HepG2 (cell line): ENCODE measurements around the gene RHBDL1. TPM values are rescaled to one million over a fixed set of nuclear protein-coding genes. Genes with fewer than 3 reads are reported as not detected.

Source experiments
- CBX5 ChIP-seq: sonication (generic); formaldehyde crosslinking; IDR thresholded peaks from 2 replicates; pipeline ENCODE4 v1.4.0; 2020; ENCODE audit warnings: missing genetic modification reagents, borderline replicate concordance
- CHD4 ChIP-seq: fragments of 200-600 bp; sonication (generic); IDR thresholded peaks from 2 replicates; pipeline ENCODE4 v1.7.0; 2017; ENCODE audit warnings: mild to moderate bottlenecking, low read length, borderline replicate concordance
- DR1 ChIP-seq: sonication (generic); formaldehyde crosslinking; IDR thresholded peaks from 2 replicates; pipeline ENCODE4 v1.8.0; 2021; ENCODE audit warnings: mild to moderate bottlenecking, missing genetic modification reagents, inconsistent platforms
- EHMT2 ChIP-seq: fragments of 200-600 bp; sonication (generic); IDR thresholded peaks from 2 replicates; pipeline ENCODE4 v1.7.0; 2017; ENCODE audit warnings: antibody characterized with exemption, low read depth, low read length, borderline replicate concordance
- ETV6 ChIP-seq: sonication (generic); formaldehyde crosslinking; conservative IDR thresholded peaks from 2 replicates; pipeline ENCODE4 v1.4.0; 2020; ENCODE audit warnings: missing genetic modification reagents
- GMEB1 ChIP-seq: sonication (generic); formaldehyde crosslinking; IDR thresholded peaks from 2 replicates; pipeline ENCODE4 v1.5.1; 2020; ENCODE audit warnings: missing genetic modification reagents, mild to moderate bottlenecking, borderline replicate concordance
- HDAC6 ChIP-seq: fragments of 200-600 bp; sonication (generic); IDR thresholded peaks from 2 replicates; pipeline ENCODE4 v1.7.0; 2017; ENCODE audit warnings: mild to moderate bottlenecking, antibody characterized with exemption, low read length, low read depth
- POLR2G ChIP-seq: fragments of 200-400 bp; formaldehyde crosslinking; IDR thresholded peaks from 2 replicates; pipeline ENCODE4 v1.6.1; 2018; ENCODE audit warnings: mild to moderate bottlenecking, low read depth, low read length, moderate library complexity
- RERE ChIP-seq: IDR thresholded peaks from 2 replicates; pipeline ENCODE4 v1.6.1; 2016; ENCODE audit warnings: low read depth, missing genetic modification reagents, missing compliant biosample characterization
- RNF2 ChIP-seq: fragments of 450-650 bp; conservative IDR thresholded peaks from 2 replicates; pipeline ENCODE4 v1.6.1; 2016; ENCODE audit warnings: low read depth
- SKI ChIP-seq: fragments of 450-650 bp; IDR thresholded peaks from one replicate; pipeline ENCODE4 v1.6.1; 2018; ENCODE audit warnings: mild to moderate bottlenecking; ENCODE audit not compliant: partially characterized antibody
- ZBTB49 ChIP-seq: sonication (generic); formaldehyde crosslinking; IDR thresholded peaks from 2 replicates; pipeline ENCODE4 v1.4.0; 2020; ENCODE audit warnings: missing genetic modification reagents, borderline replicate concordance
- ZKSCAN5 ChIP-seq: sonication (generic); formaldehyde crosslinking; IDR thresholded peaks from 2 replicates; pipeline ENCODE4 v1.5.1; 2020; ENCODE audit warnings: mild to moderate bottlenecking, missing genetic modification reagents
- ZNF24 ChIP-seq: fragments of 450-650 bp; IDR thresholded peaks from 2 replicates; pipeline ENCODE4 v1.6.1; 2017; ENCODE audit warnings: antibody characterized with exemption, mild to moderate bottlenecking
- ZNF350 ChIP-seq: sonication (generic); formaldehyde crosslinking; IDR thresholded peaks from 2 replicates; pipeline ENCODE4 v1.4.0; 2020; ENCODE audit warnings: mild to moderate bottlenecking, low read depth, missing genetic modification reagents, borderline replicate concordance
- ZNF547 ChIP-seq: sonication (generic); formaldehyde crosslinking; IDR thresholded peaks from 2 replicates; pipeline ENCODE4 v1.5.1; 2020; ENCODE audit warnings: mild to moderate bottlenecking, missing genetic modification reagents
- ZNF589 ChIP-seq: sonication (generic); formaldehyde crosslinking; conservative IDR thresholded peaks from 2 replicates; pipeline ENCODE4 v1.8.0; 2022; ENCODE audit warnings: mild to moderate bottlenecking, moderate library complexity, missing genetic modification reagents
- ZNF761 ChIP-seq: sonication (generic); formaldehyde crosslinking; conservative IDR thresholded peaks from 2 replicates; pipeline ENCODE4 v1.4.0; 2020; ENCODE audit warnings: mild to moderate bottlenecking, missing genetic modification reagents
- ZNF766 ChIP-seq: sonication (generic); formaldehyde crosslinking; IDR thresholded peaks from 2 replicates; pipeline ENCODE4 v1.5.0; 2020; ENCODE audit warnings: missing genetic modification reagents, borderline replicate concordance
- polyA plus RNA-seq, 8 experiments: library from polyadenylated mRNA; depleted of rRNA in 3 of 8; stranded (reverse) in 7 of 8; unstranded in 1 of 8; fragments of >200 nt; fragmentation: Illumina TruSeq in 4 of 8; extraction: Trizol in 4 of 8; gene quantifications; 2 replicates each; pipeline versions ENCODE4 v1.2.1 to v1.2.3, GENCODE V29; 2011 to 2016; ENCODE audit warnings: low read depth in 4 of 8, missing spikeins in 1 of 8, mixed read lengths in 1 of 8; ENCODE audit not compliant: insufficient read depth in 1 of 8
- total RNA-seq, 5 experiments: library from RNA; depleted of rRNA; stranded (reverse); fragments of >200 nt; fragmentation: Illumina TruSeq; extraction: Trizol; gene quantifications; 2 replicates each; pipeline ENCODE4 v1.2.3, GENCODE V29; 2016; ENCODE audit warnings: low read depth in 1 of 5

The RHBDL1 gene
- total and polyA plus RNA-seq, 2 of the 13 experiments (the other 11 are each of a cell fraction or from before 2014, with no cell fraction given): 1.8 to 3.8 TPM

- TF ChIP-seq ZKSCAN5 (CRISPR knock-in tag) (no peak), ZNF589 (CRISPR knock-in tag) (peak; percentile 92), CBX5 (CRISPR knock-in tag) (peak; percentile 49; the same call in 1 of the 2 replicates), GMEB1 (peak; percentile 97), RNF2 (peak; percentile 85; the same call in 1 of the 2 replicates), CHD4 (no peak), ZNF547 (CRISPR knock-in tag) (0 out of 2 replicates have a peak, but pooled peaks have one; percentile 11), HDAC6 (no peak), ZNF24 (peak; percentile 98), ETV6 (peak; percentile 45; the same call in 1 of the 2 replicates), ZNF761 (CRISPR knock-in tag) (no peak; the same call in 1 of the 2 replicates), ZNF766 (no peak), EHMT2 (no peak), SKI (peak; percentile 57), RERE (no peak), ZNF350 (peak; percentile 61; the same call in 1 of the 2 replicates), POLR2G (peak; percentile 86), ZBTB49 (CRISPR knock-in tag) (no peak), DR1 (CRISPR knock-in tag) (no peak; the same call in 1 of the 2 replicates)
These were observed 39.0 kb upstream of the RHBDL1 start, which contains the start of gene METTL26 (continued) for GRCh38 chr16:636206-637080.
